Muscle of arm (tissue), 12 donors: Measurements from ENCODE around the gene CCDC28B. TPM values are rescaled to one million over a fixed set of nuclear protein-coding genes. Genes with fewer than 3 reads are reported as not detected.

ENCODE experiments used
- DNase-seq: peaks from one replicate; pipeline ENCODE4 v3.0.0-alpha.2; 2013
- polyA plus RNA-seq, 12 donors: library from polyadenylated mRNA; unstranded; fragments of 120-200 nt; gene quantifications; one replicate each; pipeline ENCODE4 v1.2.1, GENCODE V29; 2013; ENCODE audit not compliant: insufficient read length in 12 of 12

The CCDC28B gene
- polyA plus RNA-seq, 12 donors: 20.2 to 82.0 (median 42.3) TPM; not detected in 1

GRCh38 chr1:32219022-32219421 lies 18.6 kb downstream of the CCDC28B start:
- DNase-seq: no peak

DNA sequence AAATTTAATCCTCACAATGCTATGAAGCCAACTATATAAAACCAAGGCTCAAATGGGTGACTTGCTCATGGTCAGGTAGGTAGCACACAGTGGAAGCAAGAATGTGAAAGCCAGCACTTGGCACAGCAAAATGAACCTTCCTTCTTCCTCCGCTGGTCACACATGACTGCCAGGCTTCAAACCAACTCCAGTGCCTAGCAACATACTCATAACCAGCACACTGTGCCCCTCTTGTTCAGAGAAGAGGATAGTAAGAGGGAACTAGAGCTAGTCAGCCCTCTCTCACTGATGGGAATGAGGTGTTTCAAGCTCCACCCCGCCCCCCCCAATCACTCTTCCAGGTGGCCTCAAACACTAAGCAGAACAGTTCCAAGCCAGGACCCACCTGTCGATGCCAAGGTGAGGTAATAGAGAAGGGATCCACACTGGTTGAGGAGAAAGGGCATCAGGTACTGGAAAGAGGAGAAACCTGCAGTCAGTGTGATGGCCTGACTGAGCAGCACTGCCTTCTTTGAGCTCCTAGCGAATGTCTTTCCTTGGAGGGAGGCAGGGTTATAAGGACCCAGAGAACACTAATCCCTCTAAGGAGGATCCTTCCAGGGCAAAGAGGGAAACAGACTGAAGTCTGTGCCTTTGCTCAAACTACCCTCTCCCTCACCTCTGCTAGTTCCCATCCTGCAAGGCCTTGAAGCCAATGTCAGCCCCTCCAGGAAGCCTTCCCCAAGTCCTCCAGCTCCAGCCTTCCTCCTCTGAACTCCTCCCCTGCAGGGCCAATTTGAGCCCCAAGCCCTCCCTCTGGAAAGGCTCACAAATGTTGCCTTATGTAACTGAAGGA lies 20.6 kb downstream of the CCDC28B start:
- DNase-seq: no peak

DNA sequence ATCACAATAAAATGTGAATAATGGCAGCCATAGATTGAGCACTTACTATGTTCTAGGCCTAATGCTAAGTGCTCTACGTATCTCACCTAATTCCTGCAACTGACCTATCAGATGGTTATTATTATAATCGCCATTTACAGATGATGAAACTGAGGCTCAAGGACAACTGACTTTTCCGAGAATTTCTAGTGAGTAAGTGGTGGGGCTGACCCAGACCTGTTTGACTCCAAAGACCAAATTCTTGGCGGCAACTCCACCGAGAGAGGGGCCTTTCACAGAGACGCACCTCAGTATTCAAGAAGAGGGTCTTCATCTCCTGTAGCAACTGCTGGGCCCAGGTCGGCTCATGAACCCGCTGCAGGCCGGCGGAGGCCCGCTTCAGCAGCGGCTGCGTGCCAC lies 21.2 kb downstream of the CCDC28B start:
- DNase-seq: no peak

DNA sequence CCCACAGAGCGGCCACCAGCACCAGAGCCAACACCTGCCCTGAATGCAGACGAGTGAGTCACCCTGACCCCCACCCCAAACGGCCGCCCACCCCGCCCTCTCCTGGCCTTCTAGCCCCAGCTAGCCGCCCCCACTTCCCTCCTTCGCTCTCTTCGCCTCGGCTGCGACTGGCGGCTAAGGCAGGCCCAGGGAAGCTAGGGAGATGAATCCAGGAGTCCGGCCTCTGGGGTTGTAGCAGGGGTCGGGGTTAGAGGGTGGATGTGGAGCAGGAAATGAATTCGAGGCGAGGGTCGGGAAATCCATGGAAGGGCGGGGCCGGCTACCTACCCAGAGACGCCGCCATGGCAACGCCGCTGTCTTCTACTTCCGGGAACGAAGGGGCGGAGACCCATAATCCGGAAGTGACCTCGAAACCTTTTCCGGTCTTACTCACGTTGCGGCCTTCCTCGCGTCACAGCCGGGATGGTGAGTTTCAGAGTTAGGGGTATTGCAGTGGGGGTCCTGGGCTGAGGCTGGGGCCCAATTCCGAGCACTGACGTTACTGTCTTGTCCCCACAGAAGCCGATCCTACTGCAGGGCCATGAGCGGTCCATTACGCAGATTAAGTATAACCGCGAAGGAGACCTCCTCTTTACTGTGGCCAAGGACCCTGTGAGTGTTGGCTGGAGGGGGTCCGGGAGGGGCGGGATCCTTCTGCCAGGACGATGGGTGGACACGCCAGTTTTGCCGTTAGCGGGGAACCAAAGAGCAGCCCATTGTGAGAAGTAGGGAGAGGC lies 21.8 kb downstream of the CCDC28B start, which contains the start of the genes EIF3I and TMEM234:
EIF3I (plus strand) TSS at position 428 of the 776 bp plus-strand sequence; CDS start at position 463, 35 bp downstream.
TMEM234 (minus strand) TSS at position 374 of the 776 bp plus-strand sequence; CDS start at position 343, 31 bp downstream.
- DNase-seq: peak; percentile 96

DNA sequence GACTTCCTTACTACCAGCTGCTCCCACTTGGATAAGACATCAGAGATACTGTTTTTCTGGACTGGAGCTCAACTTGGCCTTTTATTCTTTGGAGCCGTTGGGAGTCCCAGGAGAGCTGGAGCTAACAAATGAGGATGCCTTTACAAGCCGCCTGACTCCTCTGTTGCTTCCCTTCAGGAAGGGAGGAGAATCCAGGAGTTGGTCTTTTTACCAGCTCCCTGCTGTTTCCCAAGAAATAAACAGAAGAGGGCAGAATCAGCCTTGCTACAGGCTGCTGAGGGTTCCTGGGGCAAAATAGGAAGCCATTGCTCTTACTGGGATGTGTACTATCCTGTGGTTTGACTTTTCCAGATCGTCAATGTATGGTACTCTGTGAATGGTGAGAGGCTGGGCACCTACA lies 23.3 kb downstream of the CCDC28B start:
- no peak for DNase-seq

DNA sequence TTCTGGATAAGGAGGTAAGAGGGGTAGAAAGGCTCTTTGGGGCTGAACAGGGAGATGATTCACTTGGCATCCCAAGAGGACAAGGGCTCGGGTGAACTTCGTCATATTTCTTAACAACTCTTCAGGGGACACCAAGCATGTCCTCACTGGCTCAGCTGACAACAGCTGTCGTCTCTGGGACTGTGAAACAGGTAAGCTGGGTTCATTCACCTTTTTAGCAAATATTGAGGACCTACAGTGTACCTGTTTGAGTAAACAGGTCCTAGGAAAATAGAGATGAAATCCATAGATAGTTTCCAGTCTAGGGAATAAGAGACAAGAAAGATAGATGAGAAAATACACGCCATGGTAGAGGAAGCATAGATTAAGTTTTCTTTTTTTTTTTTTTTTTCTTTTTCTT lies 23.9 kb downstream of the CCDC28B start:
- DNase-seq: no peak

DNA sequence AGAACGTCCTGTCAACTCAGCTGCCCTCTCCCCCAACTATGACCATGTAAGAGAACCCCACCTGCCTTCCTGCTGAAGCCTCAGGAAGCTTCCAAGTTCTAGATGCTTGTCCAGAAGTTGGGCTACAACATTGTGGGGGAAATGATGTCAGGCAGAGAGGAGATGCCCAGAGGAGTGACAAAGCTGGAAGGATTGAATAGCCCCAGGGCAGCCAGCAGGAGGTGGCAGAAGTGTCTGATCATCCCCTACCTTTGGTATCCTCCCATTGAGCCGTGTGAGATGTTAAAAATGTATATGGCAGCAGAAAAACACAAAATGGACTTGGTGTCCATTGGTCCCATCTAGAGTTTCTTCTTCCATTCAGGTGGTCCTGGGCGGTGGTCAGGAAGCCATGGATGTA lies 28.4 kb downstream of the CCDC28B start:
- DNase-seq: no peak

DNA sequence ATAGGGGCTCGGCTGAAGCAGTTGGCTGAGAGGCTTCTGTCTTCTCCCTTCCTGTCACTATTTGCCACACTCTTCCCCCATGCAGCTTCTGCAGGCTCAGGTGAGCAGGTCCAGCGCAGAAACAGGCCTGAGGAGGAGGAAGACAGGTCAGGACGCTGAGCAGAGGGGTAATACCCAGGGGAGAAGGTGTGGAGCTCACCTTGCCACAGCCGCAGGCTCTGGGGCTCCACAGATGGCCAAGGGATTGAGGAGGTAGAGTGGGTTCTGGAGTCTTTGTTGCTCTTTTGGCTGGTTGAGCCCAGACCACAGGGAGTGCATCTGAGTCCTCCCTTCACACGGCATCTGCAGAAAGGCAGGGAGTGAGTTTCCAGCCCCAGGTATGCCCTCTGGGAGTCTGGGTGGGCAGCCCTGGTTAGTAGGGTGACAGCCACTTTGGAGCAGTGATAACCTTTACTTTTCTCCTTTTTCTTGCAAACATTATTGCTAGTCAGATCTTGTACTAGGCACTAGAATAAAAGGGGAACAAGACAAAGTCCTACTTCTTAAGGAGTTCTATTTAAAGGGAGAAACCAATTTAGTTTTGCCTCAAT lies 31.5 kb downstream of the CCDC28B start:
- no peak for DNase-seq

GRCh38 chr1:32232558-32233304 lies 32.3 kb downstream of the CCDC28B start:
- DNase-seq: no peak

DNA sequence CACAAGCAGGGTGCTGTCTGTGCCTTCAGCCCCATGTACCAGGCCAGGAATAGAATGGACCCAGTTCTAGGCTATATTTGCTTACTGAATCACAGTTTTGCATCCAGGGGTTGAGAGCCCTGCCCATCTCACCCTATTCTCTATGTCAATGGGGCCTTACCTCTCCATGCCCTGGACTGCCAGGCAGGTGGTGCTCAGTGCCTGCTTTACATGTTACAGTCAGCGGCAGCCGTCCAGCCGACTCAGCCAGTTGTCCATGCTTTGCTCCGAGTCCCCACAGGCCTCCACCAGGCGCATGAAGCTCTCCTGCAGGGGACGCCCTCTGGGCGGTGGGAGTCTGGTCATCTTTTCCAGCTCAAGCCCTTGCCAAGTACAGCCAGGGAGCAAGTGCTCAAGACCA lies 34.4 kb downstream of the CCDC28B start:
- no peak for DNase-seq

- no peak for DNase-seq
These were observed 38.9 kb downstream of the CCDC28B start for GRCh38 chr1:32239337-32239736.

- no peak for DNase-seq
These were observed 39.4 kb downstream of the CCDC28B start for GRCh38 chr1:32239790-32240139.

DNA sequence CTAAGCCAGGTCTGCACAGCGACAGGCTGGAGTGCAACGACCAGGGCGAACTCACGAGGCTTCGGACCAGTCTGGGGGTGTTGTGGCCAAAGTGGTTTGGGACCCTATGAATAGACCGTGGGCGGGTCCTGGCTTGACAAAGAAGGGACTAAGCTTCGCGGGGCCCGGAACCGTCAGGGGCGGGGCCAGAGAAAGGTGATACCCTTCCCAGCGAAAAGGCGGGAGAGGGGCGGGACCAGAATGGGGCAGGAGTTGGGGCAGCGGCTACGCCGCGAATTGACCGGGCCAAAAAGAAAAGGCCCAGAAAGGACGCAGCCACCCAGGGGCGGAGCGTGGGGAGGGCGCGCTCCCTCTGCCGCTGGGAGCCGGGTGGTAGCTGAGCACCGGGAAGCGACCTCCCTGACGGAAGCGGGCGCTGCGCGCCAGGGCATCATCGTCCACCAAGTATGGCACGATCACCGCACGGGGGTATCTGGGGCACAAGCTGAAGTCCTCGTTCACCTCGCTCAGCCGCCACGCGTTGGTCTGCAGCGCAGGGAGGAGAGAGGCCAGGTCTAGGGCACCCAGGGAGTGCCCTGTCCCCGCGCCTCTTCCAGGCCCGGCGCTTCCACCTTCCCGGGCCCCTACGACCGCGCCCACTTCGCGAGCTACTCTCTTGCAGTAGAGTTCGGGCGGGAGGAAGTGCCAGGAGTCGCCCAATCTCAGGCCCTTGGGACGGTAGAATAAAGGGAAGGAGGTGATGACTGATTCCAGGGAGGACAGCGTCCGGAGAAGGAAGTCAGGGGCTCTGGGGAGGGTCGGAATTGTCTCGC lies 40.0 kb downstream of the CCDC28B start:
- no peak for DNase-seq

GRCh38 chr1:32241001-32241763 lies 40.8 kb downstream of the CCDC28B start:
- DNase-seq: peak; percentile 72

DNA sequence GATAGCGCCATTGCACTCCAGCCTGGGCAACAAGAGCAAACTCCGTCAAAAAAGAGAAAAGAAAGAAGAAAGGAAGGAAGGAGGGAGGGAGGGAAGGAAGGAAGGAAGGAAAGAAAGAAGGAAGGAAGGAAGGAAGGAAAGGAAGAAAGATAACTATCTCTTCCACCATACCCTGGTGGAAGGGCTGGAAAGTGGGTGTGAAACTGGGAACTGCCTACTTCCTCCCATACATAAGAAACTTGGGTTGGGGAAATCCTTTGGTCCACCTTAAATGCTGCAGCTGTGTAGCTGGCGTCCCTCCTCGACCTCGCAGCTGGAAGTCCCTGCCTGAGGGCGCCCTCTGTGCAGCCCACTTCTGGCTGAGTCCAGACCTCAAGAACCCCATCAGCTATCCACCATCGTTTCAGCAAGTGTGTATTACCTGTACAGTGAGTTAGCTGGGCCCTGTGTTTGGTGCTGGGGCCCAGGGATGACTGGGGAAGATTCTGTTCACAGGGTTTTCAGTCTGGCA lies 42.0 kb downstream of the CCDC28B start:
- DNase-seq: peak; percentile 75

DNA sequence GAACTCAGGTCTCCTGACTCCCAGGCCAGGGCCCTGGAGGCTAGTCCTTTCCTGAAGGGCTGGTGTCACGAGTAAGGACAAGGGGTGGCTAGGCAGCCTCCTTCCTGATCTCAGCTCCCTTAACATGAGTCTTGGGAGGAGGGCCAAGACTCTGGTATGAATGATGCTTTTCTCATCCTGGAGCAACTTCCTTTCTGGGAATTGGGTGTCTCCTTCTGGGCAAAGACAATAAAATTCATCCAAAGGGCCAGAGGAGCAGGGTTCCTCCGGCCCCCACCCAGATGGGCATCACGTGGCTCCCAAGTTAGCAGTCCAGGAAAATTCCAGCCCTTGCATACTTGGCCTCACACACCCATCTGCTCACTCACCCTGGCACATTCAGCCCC lies 46.5 kb downstream of the CCDC28B start, which contains the start of gene FAM167B:
FAM167B (plus strand) TSS at position 335 of the 386 bp plus-strand sequence. CDS start 200 bp downstream, outside the sequence.
- DNase-seq: no peak

- DNase-seq: no peak
These were observed 47.1 kb downstream of the CCDC28B start for GRCh38 chr1:32247452-32247851.

- no peak for DNase-seq
These were observed 47.8 kb downstream of the CCDC28B start for GRCh38 chr1:32247983-32248889.
